GM23338 (cell line): ENCODE data around the gene HEMK1. TPM values are rescaled to one million over a fixed set of nuclear protein-coding genes. Genes with fewer than 3 reads are reported as not detected.

Source experiments
- CREB1 ChIP-seq: fragments of 250-450 bp; sonication (Bioruptor Pico); IDR thresholded peaks from 2 replicates; pipeline ENCODE4 v1.5.0; 2020; ENCODE audit warnings: low read depth, mild to moderate bottlenecking, moderate library complexity
- EZH2 ChIP-seq: fragments of 200-600 bp; sonication (generic); IDR thresholded peaks from one replicate; pipeline ENCODE4 v1.8.0; 2017; ENCODE audit warnings: antibody characterized with exemption, mild to moderate bottlenecking, low read depth; ENCODE audit not compliant: unreplicated experiment
- JUNB ChIP-seq: IDR thresholded peaks from one replicate; pipeline ENCODE4 v1.6.1; 2016; ENCODE audit warnings: antibody characterized with exemption; ENCODE audit not compliant: unreplicated experiment
- NANOG ChIP-seq: IDR thresholded peaks from 2 replicates; pipeline ENCODE4 v1.6.1; 2016; ENCODE audit warnings: antibody characterized with exemption, borderline replicate concordance
- POLR2AphosphoS5 ChIP-seq: IDR thresholded peaks from 2 replicates; pipeline ENCODE4 v1.6.1; 2016; ENCODE audit warnings: antibody characterized with exemption, low read depth
- ZNF114 ChIP-seq: fragments of 250-450 bp; sonication (Bioruptor Pico); IDR thresholded peaks from 2 replicates; pipeline ENCODE4 v1.5.0; 2020; ENCODE audit warnings: mild to moderate bottlenecking, moderate library complexity
- polyA plus RNA-seq: library from polyadenylated mRNA; unstranded; fragments of >200 nt; fragmentation: Nextera tagmentation; extraction: Ambion mirVana; gene quantifications from 2 replicates; pipeline ENCODE4 v1.2.1, GENCODE V29; 2016
- total RNA-seq: library from RNA; depleted of rRNA; stranded (reverse); fragments of >200 nt; shearing (Covaris generic); gene quantifications from 2 replicates; pipeline ENCODE4 v1.2.3, GENCODE V29; 2014
- TF ChIP-seq, protein P1 (sequence below): fragments of 250-450 bp; sonication (Bioruptor Pico); IDR thresholded peaks from 2 replicates; pipeline ENCODE4 v1.5.0; 2020; ENCODE audit warnings: mild to moderate bottlenecking, moderate library complexity
- TF ChIP-seq, protein P2 (sequence below), 2 experiments: fragments of 200-600 bp in 1 of 2; sonication (generic) in 1 of 2; conservative IDR thresholded peaks; 2 replicates each; pipeline versions ENCODE4 v1.5.1 to v1.6.1; 2016 to 2017; ENCODE audit warnings: antibody characterized with exemption in 2 of 2, low read depth in 2 of 2, mild to moderate bottlenecking in 2 of 2, moderate library complexity in 1 of 2
- TF ChIP-seq, protein P3 (sequence below): IDR thresholded peaks from 2 replicates; pipeline ENCODE4 v1.6.1; 2016; ENCODE audit warnings: antibody characterized with exemption

HEMK1 gene
- total and polyA plus RNA-seq, 2 experiments from 2014 or later, result 5.6 to 10.1 TPM

DNA sequence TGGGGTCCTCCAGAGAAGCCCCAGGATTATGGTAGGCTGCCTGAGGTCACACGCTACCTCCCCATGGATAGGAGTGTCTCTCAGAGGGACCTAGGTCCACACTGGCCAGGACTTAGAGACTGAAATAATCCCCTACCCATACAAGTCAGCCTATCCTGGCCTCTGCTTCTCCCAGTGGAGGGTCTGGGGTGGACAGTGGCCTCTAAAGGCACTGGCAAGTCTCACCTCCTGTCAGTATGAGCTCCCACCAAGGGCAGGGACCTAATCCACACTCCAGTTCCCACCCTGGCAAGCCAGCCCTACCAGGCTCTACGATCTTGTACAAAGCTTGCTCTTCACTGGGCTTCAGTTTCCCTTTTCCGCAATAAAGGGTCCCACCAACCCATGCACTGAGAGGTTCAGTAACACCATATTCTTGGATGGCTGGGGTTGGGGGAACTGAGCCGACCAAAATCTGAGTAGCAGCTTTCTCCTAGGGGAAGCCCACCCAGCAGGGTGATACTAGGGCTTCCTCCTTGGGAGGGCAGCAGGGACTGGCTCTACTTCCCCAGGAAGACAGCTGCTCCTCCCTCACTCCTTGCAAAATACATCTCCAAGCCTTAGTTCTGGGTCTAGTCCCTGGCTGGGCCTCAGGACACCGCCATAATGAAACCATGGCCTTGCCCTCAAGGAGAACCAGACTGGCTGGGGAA, 39.9 kb downstream of the HEMK1 start (continued):
- TF ChIP-seq, protein P1, sequence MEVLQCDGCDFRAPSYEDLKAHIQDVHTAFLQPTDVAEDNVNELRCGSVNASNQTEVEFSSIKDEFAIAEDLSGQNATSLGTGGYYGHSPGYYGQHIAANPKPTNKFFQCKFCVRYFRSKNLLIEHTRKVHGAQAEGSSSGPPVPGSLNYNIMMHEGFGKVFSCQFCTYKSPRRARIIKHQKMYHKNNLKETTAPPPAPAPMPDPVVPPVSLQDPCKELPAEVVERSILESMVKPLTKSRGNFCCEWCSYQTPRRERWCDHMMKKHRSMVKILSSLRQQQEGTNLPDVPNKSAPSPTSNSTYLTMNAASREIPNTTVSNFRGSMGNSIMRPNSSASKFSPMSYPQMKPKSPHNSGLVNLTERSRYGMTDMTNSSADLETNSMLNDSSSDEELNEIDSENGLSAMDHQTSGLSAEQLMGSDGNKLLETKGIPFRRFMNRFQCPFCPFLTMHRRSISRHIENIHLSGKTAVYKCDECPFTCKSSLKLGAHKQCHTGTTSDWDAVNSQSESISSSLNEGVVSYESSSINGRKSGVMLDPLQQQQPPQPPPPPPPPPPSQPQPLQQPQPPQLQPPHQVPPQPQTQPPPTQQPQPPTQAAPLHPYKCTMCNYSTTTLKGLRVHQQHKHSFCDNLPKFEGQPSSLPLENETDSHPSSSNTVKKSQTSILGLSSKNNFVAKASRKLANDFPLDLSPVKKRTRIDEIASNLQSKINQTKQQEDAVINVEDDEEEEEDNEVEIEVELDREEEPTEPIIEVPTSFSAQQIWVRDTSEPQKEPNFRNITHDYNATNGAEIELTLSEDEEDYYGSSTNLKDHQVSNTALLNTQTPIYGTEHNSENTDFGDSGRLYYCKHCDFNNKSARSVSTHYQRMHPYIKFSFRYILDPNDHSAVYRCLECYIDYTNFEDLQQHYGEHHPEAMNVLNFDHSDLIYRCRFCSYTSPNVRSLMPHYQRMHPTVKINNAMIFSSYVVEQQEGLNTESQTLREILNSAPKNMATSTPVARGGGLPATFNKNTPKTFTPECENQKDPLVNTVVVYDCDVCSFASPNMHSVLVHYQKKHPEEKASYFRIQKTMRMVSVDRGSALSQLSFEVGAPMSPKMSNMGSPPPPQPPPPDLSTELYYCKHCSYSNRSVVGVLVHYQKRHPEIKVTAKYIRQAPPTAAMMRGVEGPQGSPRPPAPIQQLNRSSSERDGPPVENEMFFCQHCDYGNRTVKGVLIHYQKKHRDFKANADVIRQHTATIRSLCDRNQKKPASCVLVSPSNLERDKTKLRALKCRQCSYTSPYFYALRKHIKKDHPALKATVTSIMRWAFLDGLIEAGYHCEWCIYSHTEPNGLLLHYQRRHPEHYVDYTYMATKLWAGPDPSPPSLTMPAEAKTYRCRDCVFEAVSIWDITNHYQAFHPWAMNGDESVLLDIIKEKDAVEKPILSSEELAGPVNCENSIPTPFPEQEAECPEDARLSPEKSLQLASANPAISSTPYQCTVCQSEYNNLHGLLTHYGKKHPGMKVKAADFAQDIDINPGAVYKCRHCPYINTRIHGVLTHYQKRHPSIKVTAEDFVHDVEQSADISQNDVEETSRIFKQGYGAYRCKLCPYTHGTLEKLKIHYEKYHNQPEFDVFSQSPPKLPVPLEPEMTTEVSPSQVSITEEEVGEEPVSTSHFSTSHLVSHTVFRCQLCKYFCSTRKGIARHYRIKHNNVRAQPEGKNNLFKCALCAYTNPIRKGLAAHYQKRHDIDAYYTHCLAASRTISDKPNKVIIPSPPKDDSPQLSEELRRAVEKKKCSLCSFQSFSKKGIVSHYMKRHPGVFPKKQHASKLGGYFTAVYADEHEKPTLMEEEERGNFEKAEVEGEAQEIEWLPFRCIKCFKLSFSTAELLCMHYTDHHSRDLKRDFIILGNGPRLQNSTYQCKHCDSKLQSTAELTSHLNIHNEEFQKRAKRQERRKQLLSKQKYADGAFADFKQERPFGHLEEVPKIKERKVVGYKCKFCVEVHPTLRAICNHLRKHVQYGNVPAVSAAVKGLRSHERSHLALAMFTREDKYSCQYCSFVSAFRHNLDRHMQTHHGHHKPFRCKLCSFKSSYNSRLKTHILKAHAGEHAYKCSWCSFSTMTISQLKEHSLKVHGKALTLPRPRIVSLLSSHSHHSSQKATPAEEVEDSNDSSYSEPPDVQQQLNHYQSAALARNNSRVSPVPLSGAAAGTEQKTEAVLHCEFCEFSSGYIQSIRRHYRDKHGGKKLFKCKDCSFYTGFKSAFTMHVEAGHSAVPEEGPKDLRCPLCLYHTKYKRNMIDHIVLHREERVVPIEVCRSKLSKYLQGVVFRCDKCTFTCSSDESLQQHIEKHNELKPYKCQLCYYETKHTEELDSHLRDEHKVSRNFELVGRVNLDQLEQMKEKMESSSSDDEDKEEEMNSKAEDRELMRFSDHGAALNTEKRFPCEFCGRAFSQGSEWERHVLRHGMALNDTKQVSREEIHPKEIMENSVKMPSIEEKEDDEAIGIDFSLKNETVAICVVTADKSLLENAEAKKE (CRISPR knock-in tag), result no peak
- TF ChIP-seq ZNF114 (CRISPR knock-in tag) (no peak), CREB1 (CRISPR knock-in tag) (no peak), POLR2AphosphoS5 (no peak), JUNB (no peak), NANOG (no peak), EZH2 (no peak)
- TF ChIP-seq, protein P2, sequence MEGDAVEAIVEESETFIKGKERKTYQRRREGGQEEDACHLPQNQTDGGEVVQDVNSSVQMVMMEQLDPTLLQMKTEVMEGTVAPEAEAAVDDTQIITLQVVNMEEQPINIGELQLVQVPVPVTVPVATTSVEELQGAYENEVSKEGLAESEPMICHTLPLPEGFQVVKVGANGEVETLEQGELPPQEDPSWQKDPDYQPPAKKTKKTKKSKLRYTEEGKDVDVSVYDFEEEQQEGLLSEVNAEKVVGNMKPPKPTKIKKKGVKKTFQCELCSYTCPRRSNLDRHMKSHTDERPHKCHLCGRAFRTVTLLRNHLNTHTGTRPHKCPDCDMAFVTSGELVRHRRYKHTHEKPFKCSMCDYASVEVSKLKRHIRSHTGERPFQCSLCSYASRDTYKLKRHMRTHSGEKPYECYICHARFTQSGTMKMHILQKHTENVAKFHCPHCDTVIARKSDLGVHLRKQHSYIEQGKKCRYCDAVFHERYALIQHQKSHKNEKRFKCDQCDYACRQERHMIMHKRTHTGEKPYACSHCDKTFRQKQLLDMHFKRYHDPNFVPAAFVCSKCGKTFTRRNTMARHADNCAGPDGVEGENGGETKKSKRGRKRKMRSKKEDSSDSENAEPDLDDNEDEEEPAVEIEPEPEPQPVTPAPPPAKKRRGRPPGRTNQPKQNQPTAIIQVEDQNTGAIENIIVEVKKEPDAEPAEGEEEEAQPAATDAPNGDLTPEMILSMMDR (conservative IDR thresholded peaks at IDR 0.05; ENCODE audit: low read depth in 2 of 2), result no peak
- TF ChIP-seq, protein P3, sequence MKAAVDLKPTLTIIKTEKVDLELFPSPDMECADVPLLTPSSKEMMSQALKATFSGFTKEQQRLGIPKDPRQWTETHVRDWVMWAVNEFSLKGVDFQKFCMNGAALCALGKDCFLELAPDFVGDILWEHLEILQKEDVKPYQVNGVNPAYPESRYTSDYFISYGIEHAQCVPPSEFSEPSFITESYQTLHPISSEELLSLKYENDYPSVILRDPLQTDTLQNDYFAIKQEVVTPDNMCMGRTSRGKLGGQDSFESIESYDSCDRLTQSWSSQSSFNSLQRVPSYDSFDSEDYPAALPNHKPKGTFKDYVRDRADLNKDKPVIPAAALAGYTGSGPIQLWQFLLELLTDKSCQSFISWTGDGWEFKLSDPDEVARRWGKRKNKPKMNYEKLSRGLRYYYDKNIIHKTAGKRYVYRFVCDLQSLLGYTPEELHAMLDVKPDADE, result no peak
